GM21825 (cell line): ENCODE measurements around the gene CEACAM7.

Source experiments
- ATAC-seq: cut with Tn5 transposase; IDR thresholded peaks from one replicate; pipeline ENCODE4 v1.9.1; 2021; ENCODE audit warnings: mild to moderate bottlenecking, moderate library complexity; ENCODE audit not compliant: unreplicated experiment

The CEACAM7 gene

GRCh38 chr19:41700381-41701195, 12.5 kb upstream of the CEACAM7 start:
- ATAC-seq, result no peak

- no peak for ATAC-seq
Measured at GRCh38 chr19:41699968-41700323, 11.9 kb upstream of the CEACAM7 start.

- no peak for ATAC-seq
Measured at GRCh38 chr19:41699231-41699967, 11.3 kb upstream of the CEACAM7 start.

- ATAC-seq, result no peak
Measured at GRCh38 chr19:41698746-41699230, 10.7 kb upstream of the CEACAM7 start.

- ATAC-seq, result no peak
Measured at GRCh38 chr19:41697198-41697855, 9.3 kb upstream of the CEACAM7 start.

- no peak for ATAC-seq
Measured at GRCh38 chr19:41696402-41697197, 8.5 kb upstream of the CEACAM7 start.

- ATAC-seq, result no peak
Measured at GRCh38 chr19:41695745-41696144, 7.7 kb upstream of the CEACAM7 start.

DNA sequence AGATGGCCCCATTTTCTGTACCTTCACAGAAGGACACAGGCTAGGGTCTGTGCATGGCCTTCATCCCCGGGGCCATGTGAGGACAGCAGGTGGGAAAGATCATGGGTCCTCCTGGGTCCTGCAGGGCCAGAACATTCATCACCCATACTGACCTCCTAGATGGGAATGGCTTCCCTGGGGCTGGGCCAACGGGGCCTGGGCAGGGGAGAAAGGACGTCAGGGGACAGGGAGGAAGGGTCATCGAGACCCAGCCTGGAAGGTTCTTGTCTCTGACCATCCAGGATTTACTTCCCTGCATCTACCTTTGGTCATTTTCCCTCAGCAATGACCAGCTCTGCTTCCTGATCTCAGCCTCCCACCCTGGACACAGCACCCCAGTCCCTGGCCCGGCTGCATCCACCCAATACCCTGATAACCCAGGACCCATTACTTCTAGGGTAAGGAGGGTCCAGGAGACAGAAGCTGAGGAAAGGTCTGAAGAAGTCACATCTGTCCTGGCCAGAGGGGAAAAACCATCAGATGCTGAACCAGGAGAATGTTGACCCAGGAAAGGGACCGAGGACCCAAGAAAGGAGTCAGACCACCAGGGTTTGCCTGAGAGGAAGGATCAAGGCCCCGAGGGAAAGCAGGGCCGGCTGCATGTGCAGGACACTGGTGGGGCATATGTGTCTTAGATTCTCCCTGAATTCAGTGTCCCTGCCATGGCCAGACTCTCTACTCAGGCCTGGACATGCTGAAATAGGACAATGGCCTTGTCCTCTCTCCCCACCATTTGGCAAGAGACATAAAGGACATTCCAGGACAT, 7.0 kb upstream of the CEACAM7 start:
- ATAC-seq, result no peak

DNA sequence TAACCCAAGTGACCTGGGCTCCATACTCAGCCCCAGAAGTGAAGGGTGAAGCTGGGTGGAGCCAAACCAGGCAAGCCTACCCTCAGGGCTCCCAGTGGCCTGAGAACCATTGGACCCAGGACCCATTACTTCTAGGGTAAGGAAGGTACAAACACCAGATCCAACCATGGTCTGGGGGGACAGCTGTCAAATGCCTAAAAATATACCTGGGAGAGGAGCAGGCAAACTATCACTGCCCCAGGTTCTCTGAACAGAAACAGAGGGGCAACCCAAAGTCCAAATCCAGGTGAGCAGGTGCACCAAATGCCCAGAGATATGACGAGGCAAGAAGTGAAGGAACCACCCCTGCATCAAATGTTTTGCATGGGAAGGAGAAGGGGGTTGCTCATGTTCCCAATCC, 6.1 kb upstream of the CEACAM7 start:
- no peak for ATAC-seq

DNA sequence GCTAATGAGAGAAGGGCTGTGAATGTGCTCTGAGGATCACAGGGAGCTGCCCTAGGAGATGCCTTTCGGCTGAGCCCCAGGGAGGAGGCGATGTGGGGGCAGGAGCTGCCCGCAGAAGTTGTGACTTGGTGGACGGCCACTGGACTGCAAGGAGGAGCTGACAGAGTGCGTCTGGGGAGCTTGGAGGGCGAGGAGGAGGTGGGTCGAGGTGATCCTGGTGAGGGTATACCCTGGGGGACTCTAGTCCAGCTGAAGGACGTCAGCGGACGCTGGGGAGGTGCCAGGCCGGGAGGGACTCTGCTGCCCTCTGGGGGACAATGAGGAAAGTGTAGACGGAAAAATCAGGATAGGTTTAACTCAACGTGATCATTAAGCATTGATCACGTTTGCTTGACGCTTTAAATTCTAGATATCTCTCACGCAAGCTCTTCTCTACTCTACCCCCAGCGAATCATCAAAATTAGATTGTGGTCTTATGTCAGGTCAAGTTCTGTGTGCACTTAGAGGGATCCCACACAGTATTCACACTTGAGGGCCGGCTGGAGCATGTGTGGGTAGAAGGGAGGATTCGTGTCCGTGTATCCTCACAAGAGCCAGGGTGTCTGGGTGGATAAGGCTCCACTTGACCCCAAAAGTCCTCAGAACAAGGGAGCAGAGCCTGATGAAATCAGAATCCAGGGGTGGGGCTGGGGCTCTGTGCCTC, 3.3 kb upstream of the CEACAM7 start:
- ATAC-seq, result no peak

- no peak for ATAC-seq
Measured at GRCh38 chr19:41690801-41691065, 2.7 kb upstream of the CEACAM7 start.

- no peak for ATAC-seq
Measured at GRCh38 chr19:41689993-41690800, 2.1 kb upstream of the CEACAM7 start.

DNA sequence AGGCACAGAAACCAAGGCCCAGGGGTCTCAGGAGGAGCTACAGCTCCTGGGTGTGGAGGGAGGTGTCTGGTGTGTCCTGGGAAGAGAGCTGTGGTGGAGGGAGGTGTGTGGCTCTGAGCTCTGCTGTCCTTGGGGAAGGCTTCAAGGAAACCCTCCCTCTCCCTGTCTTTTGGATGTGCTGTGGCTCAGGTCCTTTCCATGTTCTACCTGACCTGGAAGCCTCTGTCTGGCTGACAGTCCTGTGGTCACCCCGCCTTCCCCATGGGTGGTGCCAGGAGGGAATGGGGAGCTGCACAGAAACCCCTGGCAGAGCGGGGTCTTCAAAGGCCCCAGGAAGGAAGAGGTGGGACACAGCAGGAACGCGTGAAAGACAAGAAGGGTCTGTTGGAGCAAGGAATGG, 617 bp upstream of the CEACAM7 start:
- ATAC-seq, result no peak

- ATAC-seq, result no peak
Measured at GRCh38 chr19:41687419-41687818, 651 bp downstream of the CEACAM7 start.

GRCh38 chr19:41682437-41682836, 5.6 kb downstream of the CEACAM7 start:
- no peak for ATAC-seq

DNA sequence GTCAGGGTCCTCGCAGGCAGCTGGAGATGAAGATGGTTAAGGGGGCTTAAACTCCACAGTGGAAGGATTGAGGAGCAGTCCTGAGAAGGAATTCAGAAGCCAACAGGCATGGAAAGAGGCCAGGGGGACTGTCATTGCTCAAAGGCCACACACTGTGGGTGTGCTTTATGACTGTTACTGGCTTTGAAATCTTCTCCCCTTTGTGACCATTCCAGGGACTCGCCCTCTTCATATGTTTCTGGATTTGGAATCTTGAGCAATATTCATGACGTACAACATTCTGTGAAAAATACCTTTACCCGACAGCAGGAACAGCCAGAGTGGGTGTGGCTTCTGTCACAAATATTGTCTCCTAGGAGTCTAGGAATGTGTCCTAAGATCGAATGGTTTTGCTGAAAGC, 16.6 kb downstream of the CEACAM7 start:
- ATAC-seq, result no peak

DNA sequence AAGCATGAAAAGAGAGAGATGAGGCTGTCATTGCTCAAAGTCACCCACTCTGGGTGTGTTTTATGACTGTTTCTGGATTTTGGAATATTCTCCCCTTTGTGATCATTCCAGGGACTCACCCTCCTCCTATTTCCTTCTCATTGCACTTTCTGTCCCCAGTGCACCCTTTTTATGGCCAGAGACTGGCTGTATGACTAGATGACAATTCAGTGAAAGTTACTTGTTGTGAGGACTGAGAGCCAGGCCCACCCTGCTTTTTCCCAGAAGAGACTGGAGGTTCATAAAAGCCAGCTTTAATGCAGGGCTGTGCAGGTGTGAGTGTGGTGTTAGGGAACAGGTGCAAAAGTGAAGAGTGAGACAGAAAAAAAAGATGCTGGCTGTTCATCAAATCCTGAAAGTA, 17.3 kb downstream of the CEACAM7 start:
- ATAC-seq, result no peak

- no peak for ATAC-seq
Measured at GRCh38 chr19:41668315-41668714, 19.8 kb downstream of the CEACAM7 start.

DNA sequence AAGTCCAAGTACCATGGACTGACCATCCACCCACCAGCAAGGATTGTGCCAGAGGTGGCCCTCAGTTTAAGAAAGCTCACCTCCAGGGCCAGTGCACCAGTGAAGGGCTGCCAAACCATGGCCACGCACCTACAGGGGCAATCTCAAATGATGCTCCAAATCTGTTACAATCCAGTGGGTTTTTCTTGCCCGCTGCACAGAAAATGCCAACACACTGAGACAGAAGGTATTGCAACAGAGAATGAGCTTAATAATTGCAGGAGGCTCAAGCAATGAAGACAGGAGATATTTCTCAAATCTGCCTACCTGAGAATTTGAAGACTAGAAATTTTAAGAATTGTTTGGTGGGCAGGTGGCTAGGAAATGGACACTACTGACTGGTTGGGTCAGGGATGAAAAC, 22.0 kb downstream of the CEACAM7 start:
- ATAC-seq, result no peak
